DMS153 treated with DMSO at 0.1 percent for 48 hours (cell line): ENCODE data around the gene CEP85L.
"Not testable (repeated sequence)": the region's sequence is repeated elsewhere in the genome, so short reads cannot be mapped to it uniquely, and the experiment has no call there.

Experiments
- DNase-seq: peaks from one replicate; lab custom pipeline; 2025; ENCODE audit not compliant: unreplicated experiment; lab: John Stamatoyannopoulos, UW

The CEP85L gene

DNA sequence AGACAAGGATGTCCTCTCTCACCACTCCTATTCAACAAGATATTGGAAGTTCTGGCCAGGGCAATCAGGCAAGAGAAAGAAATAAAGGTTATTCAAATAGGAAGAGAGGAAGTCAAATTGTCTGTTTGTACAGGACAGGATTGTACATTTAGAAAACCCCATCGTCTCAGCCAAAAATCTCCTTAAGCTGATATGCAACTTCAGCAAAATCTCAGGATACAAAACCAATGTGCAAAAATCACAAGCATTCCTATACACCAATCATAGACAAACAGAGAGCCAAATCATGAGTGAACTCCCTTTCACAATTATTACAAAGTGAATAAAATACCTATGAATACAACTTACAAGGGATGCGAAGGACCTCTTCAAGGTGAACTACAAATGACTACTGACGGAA, 217.2 kb downstream of the CEP85L start:
- not testable (repeated sequence) for DNase-seq

DNA sequence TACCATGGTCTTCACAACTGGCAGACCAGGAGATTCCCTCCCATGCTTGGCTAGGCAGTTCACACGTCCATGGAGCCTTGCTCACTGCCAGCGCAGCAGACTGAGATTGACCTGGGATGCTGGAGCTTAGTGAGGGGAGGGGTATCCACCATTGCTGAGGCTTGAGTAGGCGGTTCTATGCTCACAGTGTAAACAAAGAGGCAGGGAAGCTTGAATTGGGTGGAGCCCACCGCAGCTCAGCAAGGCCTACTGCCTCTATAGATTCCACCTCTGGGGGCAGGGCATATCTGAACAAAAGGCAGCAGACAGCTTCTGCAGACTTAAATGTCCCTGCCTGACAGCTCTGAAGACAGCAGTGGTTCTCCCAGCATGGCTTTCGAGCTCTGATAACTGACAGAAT, 230.1 kb downstream of the CEP85L start:
- not testable (repeated sequence) for DNase-seq

DNA sequence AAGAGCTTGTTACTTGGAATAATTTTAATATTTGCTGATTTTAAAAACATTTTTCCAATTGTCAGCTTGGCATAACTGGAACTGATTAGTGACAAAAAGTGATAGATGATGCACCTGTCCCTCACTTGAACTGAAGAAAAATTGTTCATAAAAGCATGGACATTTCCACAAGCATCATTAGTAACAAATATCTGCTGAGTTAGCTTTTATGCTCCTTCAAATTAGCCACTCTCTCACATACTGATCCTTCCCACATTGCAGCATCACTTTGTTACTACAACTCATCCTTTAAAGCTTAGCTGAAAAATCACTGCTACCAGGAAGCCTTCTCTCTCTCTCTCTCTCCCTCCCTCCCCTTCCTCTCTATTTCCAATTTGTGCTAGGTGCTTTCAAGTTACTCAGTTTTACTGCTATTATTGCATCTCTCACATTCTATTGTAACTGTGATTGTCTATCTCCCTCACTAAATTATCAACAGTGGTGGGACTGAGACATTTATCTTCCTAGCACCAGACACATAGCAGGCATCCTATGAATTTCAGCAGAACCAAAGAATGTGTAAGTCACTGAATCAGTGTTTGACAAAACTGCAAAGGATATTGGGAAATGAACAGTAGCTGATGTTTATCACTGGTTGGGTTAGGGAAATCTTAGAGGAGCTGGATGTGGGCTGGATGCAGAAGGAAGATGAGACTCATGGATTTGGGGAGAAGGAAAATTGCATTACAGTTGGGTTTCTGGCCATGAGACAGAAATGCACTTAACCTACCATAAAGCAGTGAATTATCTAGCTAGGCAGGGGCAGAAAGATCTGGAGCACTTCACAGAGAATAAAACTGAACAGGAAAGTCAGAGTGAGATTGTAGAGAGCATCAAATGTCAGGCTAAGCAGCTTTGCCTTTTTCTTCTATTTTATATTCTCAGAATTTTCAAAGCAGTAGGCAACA, 231.7 kb downstream of the CEP85L start:
- DNase-seq = no peak
